ENCODE measurements around the gene MYL7.

The MYL7 gene

DNA sequence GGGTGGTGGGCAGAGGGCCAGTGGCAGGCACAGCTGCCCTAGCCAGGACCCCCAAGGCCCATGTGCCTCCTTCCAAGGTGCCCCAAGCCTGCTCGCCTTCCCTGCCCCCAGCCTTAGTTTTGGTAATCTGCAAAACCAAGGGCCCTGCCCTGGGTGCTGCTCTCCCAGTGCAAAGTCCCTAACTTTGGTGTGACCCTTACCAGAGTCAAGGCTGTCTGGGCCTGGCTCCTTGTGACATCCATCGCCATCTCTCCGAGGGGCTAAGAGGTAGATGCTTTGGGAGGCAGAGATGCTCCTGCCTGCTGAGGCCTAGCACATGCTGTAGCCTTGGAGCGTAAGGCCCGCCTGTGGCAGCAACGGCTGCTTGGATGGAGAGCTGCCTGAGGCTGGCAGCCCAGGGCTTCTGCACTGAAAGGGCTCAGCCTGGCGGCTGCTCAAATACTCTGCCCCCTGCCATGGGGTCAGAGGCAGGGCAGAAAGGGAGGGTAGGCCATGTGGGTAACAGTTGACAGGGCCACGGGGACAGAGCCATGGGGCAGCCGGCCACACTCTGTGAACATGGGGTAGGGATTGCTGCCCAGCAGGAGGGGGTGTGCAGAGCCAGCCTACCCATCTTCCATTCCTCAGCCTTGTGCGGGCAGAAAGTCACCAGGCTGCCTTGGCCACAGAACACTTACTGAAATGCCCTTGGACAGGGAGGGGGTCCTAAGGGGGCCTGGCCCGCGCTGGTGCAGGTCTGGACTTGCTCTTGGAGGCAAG, 17.9 kb upstream of the MYL7 start:
- Histone ChIP-seq H3K79me2 (ENCODE audit: insufficient read depth, low read length) (no peaks in the 10 kb centered on the region), H2AFZ (ENCODE audit: low read depth, low read length) (no peak overlapping the region), H3K27me3 (ENCODE audit: insufficient read depth, low read length, poor library complexity) (no peaks in the 10 kb centered on the region), H3K27ac (ENCODE audit: low read length) (no peak overlapping the region), H3K4me1 (ENCODE audit: insufficient read depth, low read length) (no peaks in the 10 kb centered on the region), H3K36me3 (ENCODE audit: insufficient read depth, low read length) (no peaks in the 10 kb centered on the region), H3K9ac (ENCODE audit: low read depth, low read length) (no peak overlapping the region), H3K4me3 (ENCODE audit: low read depth in 1 of 2, low read length in 2 of 2) (no peak overlapping the region), H3K9me3 (ENCODE audit: insufficient read depth, low read length, severe bottlenecking) (no peaks in the 10 kb centered on the region), H4K20me1 (ENCODE audit: insufficient read depth, low read length) (no peaks in the 10 kb centered on the region; the same call in 1 of the 2 replicates), H3K4me2 (ENCODE audit: insufficient read depth, low read length) (no peak overlapping the region)
- ATAC-seq (ENCODE audit: insufficient read depth, low read depth) (no peak), DNase-seq (no peak)
- TF ChIP-seq EZH2 (IDR thresholded peaks at IDR 0.05; ENCODE audit: borderline replicate concordance, low read depth, low read length, severe bottlenecking) = no peak
- TF ChIP-seq, protein P1, sequence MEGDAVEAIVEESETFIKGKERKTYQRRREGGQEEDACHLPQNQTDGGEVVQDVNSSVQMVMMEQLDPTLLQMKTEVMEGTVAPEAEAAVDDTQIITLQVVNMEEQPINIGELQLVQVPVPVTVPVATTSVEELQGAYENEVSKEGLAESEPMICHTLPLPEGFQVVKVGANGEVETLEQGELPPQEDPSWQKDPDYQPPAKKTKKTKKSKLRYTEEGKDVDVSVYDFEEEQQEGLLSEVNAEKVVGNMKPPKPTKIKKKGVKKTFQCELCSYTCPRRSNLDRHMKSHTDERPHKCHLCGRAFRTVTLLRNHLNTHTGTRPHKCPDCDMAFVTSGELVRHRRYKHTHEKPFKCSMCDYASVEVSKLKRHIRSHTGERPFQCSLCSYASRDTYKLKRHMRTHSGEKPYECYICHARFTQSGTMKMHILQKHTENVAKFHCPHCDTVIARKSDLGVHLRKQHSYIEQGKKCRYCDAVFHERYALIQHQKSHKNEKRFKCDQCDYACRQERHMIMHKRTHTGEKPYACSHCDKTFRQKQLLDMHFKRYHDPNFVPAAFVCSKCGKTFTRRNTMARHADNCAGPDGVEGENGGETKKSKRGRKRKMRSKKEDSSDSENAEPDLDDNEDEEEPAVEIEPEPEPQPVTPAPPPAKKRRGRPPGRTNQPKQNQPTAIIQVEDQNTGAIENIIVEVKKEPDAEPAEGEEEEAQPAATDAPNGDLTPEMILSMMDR (IDR thresholded peaks at IDR 0.05; ENCODE audit: borderline replicate concordance, extremely low read depth, low read length, poor library complexity, severe bottlenecking) = no peak

GRCh38 chr7:44158096-44158872, 17.2 kb upstream of the MYL7 start:
- no peak overlapping the region for H3K27ac ChIP-seq (ENCODE audit: low read length)
- H4K20me1 ChIP-seq (ENCODE audit: insufficient read depth, low read length) = no peaks in the 10 kb centered on the region; the same call in 1 of the 2 replicates
- TF ChIP-seq EZH2 (IDR thresholded peaks at IDR 0.05; ENCODE audit: borderline replicate concordance, low read depth, low read length, severe bottlenecking) = no peak
- no peaks in the 10 kb centered on the region for H3K9me3 ChIP-seq (ENCODE audit: insufficient read depth, low read length, severe bottlenecking)
- no peak overlapping the region for H3K4me2 ChIP-seq (ENCODE audit: insufficient read depth, low read length)
- DNase-seq (no peak), ATAC-seq (ENCODE audit: insufficient read depth, low read depth) (no peak)
- H3K27me3 ChIP-seq (ENCODE audit: insufficient read depth, low read length, poor library complexity) = no peaks in the 10 kb centered on the region
- no peak overlapping the region for H3K9ac ChIP-seq (ENCODE audit: low read depth, low read length)
- no peak overlapping the region for H3K4me3 ChIP-seq (ENCODE audit: low read depth in 1 of 2, low read length in 2 of 2)
- H2AFZ ChIP-seq (ENCODE audit: low read depth, low read length) = no peak overlapping the region
- H3K79me2 ChIP-seq (ENCODE audit: insufficient read depth, low read length) = no peaks in the 10 kb centered on the region
- no peaks in the 10 kb centered on the region for H3K4me1 ChIP-seq (ENCODE audit: insufficient read depth, low read length)
- H3K36me3 ChIP-seq (ENCODE audit: insufficient read depth, low read length) = no peaks in the 10 kb centered on the region

DNA sequence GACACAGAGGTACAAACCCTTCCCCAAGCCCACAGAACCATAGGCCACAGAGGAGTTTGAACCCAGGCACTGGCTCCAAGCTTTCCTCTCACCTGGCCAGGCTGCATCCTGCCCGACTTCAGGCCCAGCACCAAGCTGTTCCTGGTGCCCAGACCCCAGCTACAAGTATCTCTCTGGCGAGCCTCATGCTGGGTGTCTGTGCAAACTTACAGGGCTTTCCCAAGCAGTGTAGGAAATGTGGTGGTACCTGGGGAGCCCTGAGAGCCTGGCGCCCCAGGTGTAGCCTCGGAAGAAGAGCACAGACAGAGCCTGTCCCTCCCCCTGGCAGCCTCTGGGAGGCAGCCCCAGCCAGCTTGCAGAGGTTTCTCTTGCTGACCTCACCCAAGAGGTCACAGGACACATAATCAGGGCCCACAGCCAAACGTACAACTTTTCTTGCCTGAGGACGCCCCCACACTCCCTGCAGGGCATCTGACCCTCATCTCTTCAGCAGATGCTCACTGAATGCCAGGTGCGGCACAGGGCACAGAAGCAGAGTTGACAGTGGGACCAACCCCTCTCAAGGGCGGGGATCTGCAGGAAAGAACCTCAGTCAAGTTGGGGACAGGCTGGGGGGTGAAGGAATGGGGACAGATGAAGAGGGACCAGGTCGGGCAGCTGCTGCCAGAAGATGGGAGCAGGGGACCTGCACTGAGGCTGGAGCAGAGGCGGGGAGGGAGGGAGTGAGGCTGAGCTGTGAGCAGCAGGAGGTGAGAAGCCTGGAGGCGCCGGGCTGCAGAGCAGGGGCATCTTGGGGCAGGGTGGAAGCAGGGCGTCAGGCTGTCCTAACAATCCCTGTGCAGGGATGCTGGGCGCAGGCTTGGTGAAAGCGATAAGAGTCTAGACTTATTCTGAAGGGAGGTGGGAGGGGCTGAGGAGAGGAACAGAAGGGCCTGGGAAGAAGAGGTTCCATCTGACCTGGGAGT, 16.3 kb upstream of the MYL7 start:
- H3K9me3 ChIP-seq (ENCODE audit: insufficient read depth, low read length, severe bottlenecking) = no peaks in the 10 kb centered on the region
- no peaks in the 10 kb centered on the region for H3K36me3 ChIP-seq (ENCODE audit: insufficient read depth, low read length)
- no peaks in the 10 kb centered on the region; the same call in 1 of the 2 replicates for H4K20me1 ChIP-seq (ENCODE audit: insufficient read depth, low read length)
- TF ChIP-seq, protein P1 (IDR thresholded peaks at IDR 0.05; ENCODE audit: borderline replicate concordance, extremely low read depth, low read length, poor library complexity, severe bottlenecking) = no peak
- TF ChIP-seq EZH2 (IDR thresholded peaks at IDR 0.05; ENCODE audit: borderline replicate concordance, low read depth, low read length, severe bottlenecking) = no peak
- ATAC-seq (ENCODE audit: insufficient read depth, low read depth) (no peak), DNase-seq (no peak)
- H3K4me2 ChIP-seq (ENCODE audit: insufficient read depth, low read length) = no peak overlapping the region
- H3K79me2 ChIP-seq (ENCODE audit: insufficient read depth, low read length) = no peaks in the 10 kb centered on the region
- no peak overlapping the region for H3K27ac ChIP-seq (ENCODE audit: low read length)
- H3K4me1 ChIP-seq (ENCODE audit: insufficient read depth, low read length) = no peaks in the 10 kb centered on the region
- no peak overlapping the region for H3K9ac ChIP-seq (ENCODE audit: low read depth, low read length)
- H3K27me3 ChIP-seq (ENCODE audit: insufficient read depth, low read length, poor library complexity) = no peaks in the 10 kb centered on the region
- no peak overlapping the region for H2AFZ ChIP-seq (ENCODE audit: low read depth, low read length)
- no peak overlapping the region for H3K4me3 ChIP-seq (ENCODE audit: low read depth in 1 of 2, low read length in 2 of 2)
